Stimulated activated CD4-positive, alpha-beta T cell treated with anti-CD3 and anti-CD28 coated beads, Interleukin-1b, Interleukin-23, amount 100 ng/mL, for 1 hour (primary cell): ENCODE results near the gene CLCN6.
A peak's percentile ranks its signal among the peaks of the same experiment; 100 is the strongest.

ENCODE experiments used
- DNase-seq, 2 donors: peaks; one replicate each; pipeline ENCODE4 v3.0.0-alpha.2; 2020; ENCODE audit warnings: low read depth in 2 of 2

The CLCN6 gene

DNA sequence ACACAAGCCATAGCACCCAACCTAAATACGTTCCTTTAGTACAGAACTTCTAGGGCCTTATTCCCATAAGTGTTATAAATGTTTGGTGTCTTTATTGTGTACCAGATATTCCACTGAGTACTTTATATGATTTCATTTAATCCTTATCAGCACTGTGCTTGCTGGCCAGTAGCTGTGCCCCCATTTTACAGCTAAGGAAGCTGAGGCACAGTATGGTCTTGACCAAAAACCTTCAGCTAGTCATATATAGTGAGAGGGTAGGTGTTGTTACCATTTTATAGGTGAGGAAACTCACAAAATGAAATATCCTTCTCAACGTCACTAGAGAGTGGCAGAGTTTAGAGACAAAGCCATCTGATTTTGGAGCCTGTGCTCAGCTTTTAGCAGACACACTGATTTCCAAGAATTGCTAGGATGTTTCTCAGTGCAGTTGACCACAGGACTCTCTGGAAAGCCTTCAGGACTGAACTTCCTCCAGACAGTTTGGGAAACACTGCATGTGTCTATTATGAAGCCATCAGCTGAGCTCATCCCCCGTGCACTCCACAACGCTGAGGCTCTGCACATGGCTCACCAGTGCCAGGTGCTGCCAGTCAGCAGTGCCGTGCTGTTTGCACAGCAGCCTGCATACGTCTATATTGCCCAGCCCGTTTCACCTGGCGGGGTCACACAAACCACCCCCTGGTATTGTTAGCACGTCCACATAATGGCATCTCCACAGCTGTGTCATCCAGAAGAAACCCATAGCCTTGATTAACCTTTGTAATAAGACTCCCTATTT lies 26.1 kb downstream of the CLCN6 start:
- DNase-seq: no peak

DNA sequence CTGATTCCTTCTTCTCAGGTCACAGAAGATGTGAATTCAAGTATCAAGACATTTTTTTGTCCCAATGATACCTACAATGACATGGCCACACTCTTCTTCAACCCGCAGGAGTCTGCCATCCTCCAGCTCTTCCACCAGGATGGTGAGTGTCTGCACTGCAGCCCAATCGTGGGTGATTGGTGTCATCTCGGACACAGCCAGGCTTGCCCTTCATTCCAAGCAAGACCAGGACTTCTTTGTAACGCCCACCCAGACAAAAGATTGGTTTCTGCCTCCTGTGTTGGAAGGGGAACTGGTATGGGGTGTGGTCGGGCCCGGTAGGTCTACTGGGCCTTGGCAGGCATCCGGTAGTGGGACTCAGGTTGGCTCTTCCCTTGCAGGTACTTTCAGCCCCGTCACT lies 27.5 kb downstream of the CLCN6 start:
- no peak for DNase-seq

DNA sequence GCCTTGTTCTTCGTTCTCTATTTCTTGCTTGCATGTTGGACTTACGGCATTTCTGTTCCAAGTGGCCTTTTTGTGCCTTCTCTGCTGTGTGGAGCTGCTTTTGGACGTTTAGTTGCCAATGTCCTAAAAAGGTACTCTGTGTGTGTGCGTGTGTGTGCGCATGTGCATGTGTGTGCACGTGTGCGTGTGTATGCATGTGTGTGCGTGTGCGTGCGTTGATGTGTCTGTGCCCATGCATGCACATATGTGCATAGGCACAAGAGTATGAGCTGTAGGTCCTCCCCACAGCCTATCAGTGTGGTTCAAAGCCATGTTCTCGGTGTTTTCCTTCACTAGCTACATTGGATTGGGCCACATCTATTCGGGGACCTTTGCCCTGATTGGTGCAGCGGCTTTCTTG lies 27.9 kb downstream of the CLCN6 start:
- no peak for DNase-seq

DNA sequence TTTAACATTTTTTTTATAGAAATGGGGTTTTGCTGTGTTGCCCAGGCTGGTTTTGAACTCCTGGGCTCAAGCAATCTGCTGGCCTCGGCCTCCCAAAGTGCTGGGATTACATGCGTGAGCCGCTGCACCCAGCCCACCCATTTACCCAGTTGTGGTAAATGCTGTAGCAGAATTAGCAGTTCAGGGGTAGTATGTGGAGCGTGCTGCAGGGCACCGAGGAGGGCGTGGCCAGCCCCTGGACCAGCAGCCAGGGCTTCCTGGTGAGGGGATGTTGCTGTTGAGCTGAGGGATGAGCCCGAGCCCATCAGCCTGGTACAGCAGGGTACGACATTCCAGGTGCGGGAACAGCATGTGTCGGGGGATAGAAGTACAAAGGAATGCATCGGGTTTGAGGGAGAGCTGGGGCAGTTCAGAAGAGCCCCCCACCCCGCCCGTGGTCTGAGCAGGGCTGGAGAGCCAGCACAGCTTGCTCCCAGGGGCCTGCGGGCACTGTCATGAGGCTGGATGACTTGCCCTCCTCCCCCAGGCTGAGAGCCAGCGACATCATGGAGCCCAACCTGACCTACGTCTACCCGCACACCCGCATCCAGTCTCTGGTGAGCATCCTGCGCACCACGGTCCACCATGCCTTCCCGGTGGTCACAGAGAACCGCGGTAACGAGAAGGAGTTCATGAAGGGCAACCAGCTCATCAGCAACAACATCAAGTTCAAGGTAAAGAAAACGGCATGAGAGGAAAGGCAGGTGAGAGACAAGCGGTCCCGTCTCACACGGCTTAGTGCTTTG lies 29.6 kb downstream of the CLCN6 start:
- DNase-seq: no peak

DNA sequence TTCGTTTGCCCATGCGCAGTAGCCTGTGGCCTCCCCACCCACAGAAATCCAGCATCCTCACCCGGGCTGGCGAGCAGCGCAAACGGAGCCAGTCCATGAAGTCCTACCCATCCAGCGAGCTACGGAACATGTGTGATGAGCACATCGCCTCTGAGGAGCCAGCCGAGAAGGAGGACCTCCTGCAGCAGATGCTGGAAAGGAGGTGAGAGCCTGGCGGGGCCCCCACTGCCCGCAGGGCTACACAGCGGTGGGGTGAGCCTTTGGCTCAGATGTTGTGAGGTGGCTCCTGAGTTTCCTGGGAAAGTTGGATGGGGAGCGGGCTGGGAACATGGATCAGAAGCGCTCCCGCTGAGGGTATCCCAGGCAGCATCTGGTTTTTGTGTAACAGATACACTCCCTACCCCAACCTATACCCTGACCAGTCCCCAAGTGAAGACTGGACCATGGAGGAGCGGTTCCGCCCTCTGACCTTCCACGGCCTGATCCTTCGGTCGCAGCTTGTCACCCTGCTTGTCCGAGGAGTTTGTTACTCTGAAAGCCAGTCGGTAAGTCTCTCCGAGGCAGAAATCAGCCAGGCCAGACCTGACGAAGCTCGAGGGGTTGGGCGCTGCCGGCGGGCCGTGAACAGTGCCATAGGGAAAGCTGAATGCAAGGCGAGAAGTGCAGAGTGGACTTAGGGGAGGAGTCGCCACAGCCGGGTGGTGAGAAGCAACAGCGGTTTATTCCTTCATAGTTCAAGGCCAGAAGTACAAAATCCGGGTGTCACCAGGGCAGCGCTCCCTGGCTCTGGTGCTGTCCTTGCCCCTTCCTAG lies 31.2 kb downstream of the CLCN6 start:
- DNase-seq: no peak

DNA sequence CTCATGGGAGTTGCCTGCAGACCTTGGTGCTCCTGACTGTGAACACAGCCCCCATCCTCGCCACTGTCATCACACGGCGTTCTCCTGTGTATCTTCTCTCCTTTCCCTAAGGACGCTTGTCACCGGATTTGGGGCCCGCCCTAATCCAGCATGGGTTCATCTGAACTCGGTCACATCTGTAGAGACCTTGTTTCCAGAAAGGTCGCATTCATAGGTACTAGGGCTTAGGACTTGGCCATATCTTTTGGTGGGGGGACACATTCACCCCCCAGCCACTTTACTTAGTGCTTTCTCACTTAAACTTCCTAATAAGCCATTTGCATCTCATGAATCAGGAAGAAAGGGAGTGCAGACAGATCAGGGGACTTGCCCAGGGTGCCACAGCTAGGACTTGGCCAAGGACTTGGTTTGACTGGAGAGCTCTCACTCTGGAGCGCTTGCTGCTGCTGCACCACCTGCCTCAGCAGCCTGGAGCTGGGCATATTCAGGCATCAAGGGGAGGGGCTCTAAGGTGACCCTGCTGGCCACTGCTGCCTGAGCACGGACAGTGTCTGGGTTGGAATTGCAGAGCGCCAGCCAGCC lies 31.9 kb downstream of the CLCN6 start:
- DNase-seq: no peak

DNA sequence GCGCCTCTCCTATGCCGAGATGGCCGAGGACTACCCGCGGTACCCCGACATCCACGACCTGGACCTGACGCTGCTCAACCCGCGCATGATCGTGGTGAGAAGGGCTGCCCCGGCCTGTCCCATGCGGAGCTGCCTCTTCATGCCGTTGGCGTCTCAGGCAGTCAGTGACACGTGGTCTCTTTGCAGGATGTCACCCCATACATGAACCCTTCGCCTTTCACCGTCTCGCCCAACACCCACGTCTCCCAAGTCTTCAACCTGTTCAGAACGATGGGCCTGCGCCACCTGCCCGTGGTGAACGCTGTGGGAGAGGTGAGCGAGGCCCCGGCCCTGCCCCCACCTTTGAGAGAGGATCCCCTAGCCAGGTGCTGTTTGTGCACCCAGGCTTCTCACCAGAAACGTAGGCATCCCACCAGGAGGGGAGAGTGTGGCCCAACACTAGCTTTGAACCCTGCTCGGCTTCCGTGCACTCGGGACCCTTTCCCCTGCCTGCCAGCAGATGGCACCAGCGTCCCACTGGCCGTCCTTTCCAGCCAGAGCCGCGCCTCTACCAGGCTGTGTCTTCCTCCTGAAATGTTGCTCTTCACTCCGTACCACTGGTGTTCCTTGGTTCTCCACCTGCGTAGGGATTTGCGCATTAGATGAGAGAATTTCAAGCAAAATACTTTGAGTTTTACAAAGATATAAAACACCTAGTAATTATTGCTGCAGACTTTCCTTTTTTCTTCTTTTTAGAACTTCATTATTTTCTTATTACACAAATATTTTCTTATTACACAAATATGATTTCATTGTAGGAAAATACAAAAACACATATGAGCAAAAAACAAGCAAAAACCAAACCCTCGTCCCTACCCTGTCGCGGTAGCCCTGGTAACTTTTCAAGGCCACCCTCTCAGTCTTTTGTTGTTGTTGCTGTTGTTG lies 32.6 kb downstream of the CLCN6 start:
- DNase-seq: peak; percentile 55 to 59

DNA sequence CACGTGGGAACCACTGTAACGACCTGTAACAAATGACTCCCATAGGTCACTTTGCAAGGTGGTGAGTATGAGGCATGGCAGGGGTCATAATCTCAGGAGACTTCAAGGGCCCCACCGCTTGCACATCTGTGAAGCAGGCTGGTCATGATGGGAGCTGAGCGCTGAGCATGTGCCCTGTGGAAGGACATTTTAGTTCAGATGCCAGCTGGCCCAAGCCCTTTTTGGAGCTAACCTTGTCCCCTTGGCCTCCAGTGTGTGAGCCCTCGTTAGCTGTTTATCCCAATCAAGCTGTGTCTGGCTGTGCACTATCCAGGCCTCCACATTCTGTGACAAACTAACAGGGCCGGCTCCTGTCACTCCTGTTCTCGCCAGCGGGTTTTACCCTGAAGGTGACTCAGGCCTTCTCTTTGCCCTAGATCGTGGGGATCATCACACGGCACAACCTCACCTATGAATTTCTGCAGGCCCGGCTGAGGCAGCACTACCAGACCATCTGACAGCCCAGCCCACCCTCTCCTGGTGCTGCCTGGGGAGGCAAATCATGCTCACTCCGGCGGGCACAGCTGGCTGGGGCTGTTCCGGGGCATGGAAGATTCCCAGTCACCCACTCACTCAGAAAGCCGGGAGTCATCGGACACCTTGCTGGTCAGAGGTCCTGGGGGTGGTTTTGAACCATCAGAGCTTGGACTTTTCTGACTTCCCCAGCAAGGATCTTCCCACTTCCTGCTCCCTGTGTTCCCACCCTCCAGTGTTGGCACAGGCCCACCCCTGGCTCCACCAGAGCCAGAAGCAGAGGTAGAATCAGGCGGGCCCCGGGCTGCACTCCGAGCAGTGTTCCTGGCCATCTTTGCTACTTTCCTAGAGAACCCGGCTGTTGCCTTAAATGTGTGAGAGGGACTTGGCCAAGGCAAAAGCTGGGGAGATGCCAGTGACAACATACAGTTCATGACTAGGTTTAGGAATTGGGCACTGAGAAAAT lies 34.0 kb downstream of the CLCN6 start:
- no peak for DNase-seq

DNA sequence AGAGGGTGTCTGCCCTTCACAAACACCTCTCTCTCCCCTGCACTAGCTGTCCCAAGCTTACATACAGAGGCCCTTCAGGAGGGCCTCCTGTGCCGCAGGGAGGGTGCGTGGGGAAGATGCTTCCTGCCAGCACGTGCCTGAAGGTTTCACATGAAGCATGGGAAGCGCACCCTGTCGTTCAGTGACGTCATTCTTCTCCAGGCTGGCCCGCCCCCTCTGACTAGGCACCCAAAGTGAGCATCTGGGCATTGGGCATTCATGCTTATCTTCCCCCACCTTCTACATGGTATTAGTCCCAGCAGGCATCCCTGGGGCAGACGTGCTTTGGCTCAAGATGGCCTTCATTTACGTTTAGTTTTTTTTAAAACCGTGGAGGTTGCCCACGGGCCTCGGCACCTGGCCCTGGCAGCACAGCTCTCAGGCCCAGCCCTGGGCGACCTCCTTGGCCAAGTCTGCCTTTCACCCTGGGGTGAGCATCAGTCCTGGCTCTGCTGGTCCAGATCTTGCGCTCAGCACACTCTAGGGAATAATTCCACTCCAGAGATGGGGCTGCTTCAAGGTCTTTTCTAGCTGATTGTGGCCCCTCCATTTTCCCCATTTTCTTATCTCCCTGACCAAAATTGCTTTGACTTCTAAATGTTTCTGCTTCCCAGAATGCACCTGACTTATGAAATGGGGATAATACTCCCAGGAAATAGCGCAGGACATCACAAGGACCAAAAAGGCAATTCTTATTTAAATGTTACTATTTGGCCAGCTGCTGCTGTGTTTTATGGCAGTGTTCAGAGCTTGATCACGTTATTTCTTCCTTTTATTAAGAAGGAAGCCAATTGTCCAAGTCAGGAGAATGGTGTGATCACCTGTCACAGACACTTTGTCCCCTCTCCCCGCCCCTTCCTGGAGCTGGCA lies 35.5 kb downstream of the CLCN6 start:
- DNase-seq: no peak

DNA sequence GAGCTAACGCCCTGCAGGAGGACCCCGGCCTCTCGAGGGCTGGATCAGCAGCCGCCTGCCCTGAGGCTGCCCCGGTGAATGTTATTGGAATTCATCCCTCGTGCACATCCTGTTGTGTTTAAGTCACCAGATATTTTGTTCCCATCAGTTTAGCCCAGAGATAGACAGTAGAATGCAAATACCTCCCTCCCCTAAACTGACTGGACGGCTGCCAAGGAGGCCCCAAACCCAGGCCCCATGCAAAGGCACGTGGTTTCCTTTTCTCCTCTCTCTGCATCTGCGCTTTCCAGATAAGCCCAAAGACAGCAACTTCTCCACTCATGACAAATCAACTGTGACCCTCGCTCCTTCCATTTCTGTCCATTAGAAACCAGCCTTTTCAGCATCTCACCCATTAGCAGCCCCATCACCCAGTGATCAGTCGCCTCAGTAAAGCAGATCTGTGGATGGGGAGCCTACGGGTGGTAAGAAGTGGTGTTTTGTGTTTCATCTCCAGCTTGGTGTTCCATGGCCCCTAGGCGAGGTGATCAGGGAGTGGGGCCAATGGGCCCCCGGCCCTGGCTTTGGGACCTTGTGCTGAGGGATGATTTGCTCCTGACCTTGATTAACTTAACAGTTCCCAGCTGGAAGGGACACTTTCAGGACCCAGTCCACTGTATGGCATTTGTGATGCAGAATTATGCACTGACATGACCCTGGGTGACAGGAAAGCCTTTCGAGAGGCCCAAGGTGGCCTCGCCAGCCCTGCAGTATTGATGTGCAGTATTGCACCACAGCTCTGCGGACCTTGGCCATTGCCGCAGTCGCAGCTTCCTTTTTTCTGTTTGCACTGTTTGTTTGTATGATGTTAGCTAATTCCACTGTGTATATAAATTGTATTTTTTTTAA lies 36.4 kb downstream of the CLCN6 start:
- DNase-seq: no peak

DNA sequence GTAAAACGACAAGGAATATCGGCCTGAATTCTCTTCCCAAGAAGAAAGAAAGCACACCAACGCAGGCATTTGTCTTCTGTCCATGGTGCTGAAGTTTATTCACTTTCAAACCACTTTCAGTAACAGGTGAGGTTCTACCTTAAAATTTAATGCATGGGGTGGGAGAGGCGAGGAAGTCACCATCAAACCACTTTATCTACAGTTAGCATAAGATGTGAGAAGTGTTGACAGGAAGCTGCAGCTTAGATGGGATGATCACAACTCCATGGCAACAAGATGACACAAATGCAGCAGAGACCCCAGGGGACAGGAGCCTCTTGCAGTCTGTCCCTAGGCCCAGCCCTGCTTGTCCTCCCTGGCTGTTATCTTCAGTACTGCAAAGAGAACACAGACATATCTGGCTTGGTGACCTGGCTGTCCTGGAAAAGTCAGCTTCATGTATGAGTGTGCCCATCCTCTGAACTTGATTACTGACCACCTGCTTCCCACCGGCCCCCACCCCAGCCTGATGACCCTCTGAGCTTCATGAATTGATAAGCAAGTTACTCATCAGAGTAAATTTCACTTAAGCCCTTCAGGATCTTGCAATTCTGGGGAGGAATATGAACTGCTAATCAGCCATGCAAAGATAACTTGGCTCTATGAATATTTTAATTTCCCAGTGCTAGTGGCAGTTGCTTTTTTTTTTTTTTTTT lies 39.8 kb downstream of the CLCN6 start:
- DNase-seq: no peak

DNA sequence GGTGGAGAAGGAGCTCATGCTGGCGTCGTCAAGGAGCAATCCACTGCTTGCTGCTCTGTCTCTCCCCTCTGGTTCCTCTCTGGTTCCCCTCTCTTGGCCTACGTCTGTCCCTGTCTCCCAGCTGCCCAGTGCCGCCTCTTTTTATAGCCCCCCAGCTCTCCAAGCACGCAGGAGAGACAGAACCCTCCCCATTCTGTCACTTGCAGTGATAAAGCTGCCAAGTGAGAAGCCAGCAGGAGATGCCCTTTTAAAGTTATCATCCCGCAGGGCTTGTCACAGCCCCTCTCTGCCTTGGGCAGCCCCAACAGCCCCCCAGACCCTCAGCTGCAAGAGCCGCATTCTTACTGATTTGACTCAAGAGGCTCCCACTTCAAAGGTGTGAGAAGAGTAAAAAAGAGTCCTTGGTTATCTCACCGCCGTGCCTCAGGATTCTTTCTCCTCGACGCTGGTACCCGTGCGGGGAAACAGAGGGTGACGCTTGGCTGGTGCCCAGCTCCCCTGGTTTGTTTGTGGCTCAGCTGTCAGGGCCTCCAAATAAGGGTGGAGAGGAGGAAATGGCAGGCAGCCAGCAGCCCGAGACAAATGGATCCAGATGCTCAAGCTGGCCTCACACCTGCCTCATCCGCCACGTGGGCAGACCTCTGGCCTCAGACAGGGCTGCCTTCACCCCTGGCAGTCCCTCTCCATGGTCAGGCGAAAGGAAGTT lies 41.8 kb downstream of the CLCN6 start, which contains the start of gene NPPA:
TSS of gene NPPA (minus strand) at position 117 of the 706 bp plus-strand sequence. CDS start at position 18, 99 bp downstream.
- DNase-seq: no peak

DNA sequence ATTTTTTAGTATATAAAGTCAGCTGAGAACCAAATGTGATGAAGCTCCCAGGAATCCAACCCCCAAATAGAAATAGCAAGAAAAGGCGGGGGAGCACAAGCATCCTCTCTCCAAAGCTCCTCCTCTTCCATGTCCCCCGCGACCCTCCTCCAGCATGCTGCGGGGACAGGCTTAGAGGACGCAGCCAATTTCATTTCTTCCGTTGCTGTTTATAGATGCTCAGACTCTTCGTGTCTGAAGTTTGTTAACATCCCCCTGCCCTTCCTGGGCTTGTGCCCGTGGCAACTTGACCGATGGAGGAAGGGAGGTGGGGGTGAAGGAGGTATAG lies 42.3 kb downstream of the CLCN6 start:
- no peak for DNase-seq

DNA sequence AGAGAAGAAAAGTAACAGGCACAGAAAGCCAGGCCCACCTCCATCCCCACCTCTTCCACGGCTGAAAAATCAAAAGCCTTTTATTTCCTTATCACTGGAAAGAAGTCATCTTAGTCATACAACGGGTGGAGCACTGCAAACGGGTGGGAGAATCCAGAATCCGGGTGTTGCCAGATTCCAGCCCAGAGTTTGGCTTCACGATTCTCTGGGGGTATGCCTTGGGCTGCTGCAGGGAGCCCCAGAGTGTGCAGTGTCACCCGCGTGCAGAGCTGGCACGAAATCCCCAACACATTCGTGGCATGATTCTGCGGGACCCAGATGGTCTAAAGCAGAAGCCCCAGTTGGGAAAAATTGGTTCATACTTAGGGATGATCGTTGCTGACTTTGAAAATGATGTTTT lies 44.2 kb downstream of the CLCN6 start:
- no peak for DNase-seq

DNA sequence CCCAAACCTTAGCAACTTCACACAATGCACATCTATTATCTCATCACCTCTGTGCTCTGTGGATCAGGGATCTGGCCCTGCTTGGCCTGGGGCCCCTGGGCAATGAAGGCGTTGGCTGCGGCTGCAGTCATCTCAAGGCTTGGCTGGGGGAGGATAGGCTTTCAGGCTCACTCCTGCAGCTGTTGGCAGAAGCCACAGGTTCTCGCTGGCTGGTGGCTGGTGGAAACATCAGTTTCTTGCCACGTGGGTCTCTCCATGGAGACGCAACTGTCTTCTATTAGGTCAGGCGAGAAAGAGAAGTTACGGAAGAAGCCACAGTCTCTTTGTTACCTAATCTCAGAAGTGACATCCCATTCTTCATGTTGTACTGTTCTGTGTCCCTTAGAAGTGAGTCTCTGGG lies 45.2 kb downstream of the CLCN6 start:
- DNase-seq: no peak

DNA sequence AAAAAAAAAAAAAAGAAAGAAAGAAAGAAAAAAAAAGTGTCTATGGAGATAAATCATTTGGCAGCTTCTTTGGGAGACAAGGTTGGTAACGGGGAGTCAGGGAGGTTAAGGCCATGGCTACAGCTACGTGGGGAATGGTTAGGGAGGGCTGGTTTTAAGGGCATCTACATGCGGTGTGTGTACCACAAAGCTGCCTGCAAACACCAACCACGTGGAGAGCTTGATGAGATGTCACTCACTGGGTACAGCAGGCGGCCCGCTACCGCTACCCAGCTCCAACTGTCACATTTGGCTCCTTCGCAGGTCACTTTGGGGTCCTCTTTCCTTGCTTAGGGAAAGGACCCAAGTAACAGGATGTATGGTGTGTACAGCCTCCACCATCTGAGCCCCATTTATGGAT lies 48.5 kb downstream of the CLCN6 start:
- no peak for DNase-seq
